Ovary (tissue), 3 donors: ENCODE data around the gene RPL41.

Source experiments
- CTCF ChIP-seq, 3 donors: fragments of 450-650 bp in 2 of 3; fragments of 200-600 bp in 1 of 3; IDR thresholded peaks; one replicate each; pipeline versions ENCODE4 v1.5.1 to v1.8.0; 2016 to 2022; ENCODE audit warnings: antibody characterized with exemption in 3 of 3, mild to moderate bottlenecking in 1 of 3
- EP300 ChIP-seq: sonication (generic); formaldehyde crosslinking; IDR thresholded peaks from one replicate; pipeline ENCODE4 v1.6.1; 2017; ENCODE audit warnings: antibody characterized with exemption
- POLR2A ChIP-seq: fragments of 450-650 bp; IDR thresholded peaks from one replicate; pipeline ENCODE4 v1.6.1; 2017; ENCODE audit warnings: antibody characterized with exemption, mild to moderate bottlenecking, moderate library complexity
- donor health status: DM: no; HTN: no; CAD: no.

- peak; percentile 25 to 83 (median 79) for TF ChIP-seq CTCF (IDR thresholded peaks at IDR 0.05)
- TF ChIP-seq POLR2A: peak; percentile 98
- peak; percentile 89 for TF ChIP-seq EP300
These were observed 1.6 kb downstream of the RPL41 start, which contains the start of gene ZC3H10 for GRCh38 chr12:56117778-56118687.
